NCI-H1048 (cell line): ENCODE measurements around the gene EDARADD.

ENCODE experiments used
- DNase-seq: peaks from one replicate; lab custom pipeline; 2025; lab: John Stamatoyannopoulos, UW

The EDARADD gene

DNA sequence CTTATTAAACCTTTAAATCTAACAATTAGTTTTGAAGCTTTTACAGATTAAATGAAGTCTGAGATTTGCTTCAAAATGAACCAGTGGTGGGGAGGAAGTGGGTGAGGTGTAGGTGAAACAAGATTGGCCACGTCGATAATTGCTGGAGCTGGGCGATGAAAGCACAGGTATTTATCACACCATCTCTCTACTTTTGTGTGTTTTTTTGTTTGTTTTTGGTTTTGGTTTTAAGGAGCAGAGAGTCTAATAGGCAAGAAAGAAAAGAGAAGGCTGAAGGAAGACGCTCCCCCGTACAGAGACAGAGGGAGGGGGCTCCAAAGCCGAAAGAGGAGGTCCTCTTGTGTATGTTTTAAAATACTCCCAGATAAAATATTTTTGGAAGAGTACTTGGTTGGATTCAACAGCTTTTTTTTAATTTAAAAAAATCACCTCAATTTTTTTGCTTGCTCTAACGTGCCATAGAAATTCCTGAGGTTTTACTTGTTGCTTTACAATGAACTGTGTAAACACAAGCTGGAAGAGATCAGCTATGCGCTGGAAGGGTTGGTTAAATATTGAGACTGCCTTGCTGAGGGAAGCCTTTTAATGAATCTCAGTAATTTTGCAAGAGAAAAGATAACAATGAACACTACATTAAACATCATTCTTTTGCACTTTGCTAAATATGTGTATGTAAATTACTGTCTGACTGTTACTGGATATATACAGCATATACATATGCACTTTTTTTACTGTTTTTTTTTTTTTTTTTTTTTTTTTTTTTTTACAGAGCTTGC lies 123.0 kb downstream of the EDARADD start:
- DNase-seq: no peak

GRCh38 chr1:236518322-236518721 lies 124.2 kb downstream of the EDARADD start:
- DNase-seq: no peak

DNA sequence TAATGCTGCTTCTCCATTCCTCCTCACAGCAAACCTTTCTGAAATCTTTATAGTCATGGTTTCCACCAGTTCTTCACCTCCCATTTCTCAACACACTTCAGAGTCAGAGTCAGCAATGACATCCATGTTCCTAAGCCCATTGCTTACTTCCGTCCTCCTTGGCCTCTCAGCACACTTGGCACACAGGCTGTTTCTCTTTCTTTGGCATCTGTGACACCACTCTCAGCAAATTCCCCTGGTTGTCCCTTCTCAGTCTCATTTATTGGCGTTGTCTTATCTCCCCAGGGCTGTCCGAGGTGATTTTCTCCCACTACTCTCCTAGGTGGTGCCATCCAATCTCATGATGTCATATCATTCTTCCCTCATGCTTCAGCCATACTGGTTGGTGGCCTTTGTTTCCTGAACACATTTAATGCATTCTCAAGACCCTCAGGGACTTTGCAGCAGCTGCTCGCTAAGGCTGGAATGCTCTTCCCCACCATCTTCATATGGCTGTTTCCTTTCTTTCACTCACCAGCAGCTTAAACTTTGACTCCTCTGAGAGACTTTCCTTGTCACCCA lies 126.4 kb downstream of the EDARADD start:
- DNase-seq: no peak

GRCh38 chr1:236522937-236523703 lies 129.0 kb downstream of the EDARADD start:
- no peak for DNase-seq

GRCh38 chr1:236523704-236524141 lies 129.6 kb downstream of the EDARADD start, which contains the start of gene LGALS8:
TSS of gene LGALS8 (plus strand) at chr1:236523982. CDS start at chr1:236526071, 2,089 bp downstream.
- peak; percentile 74 for DNase-seq

- DNase-seq: peak; percentile 79
These were observed 130.2 kb downstream of the EDARADD start for GRCh38 chr1:236524142-236524894.

- DNase-seq: no peak
These were observed 130.8 kb downstream of the EDARADD start for GRCh38 chr1:236524895-236525184.

- DNase-seq: no peak
These were observed 132.0 kb downstream of the EDARADD start for GRCh38 chr1:236526079-236526478.

DNA sequence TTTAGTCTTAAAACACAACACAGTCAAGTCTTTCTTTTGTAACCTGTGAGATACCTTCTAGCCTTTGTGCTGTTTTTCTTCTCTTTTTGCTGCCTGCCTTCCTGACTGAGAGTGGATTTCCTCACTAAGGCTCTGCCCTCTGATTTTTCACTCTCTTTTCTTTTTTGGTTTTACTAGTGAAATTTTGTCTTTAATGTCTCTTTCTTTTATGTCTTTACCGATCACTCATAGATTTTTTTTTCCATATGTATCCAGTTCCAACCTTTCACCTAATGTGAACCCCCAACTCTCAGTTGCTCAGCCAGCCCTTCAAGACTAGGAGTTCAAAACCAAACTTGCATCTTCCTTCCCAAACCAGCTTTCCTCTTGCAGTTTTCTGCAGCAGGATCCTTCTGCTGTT lies 136.2 kb downstream of the EDARADD start:
- DNase-seq: no peak

DNA sequence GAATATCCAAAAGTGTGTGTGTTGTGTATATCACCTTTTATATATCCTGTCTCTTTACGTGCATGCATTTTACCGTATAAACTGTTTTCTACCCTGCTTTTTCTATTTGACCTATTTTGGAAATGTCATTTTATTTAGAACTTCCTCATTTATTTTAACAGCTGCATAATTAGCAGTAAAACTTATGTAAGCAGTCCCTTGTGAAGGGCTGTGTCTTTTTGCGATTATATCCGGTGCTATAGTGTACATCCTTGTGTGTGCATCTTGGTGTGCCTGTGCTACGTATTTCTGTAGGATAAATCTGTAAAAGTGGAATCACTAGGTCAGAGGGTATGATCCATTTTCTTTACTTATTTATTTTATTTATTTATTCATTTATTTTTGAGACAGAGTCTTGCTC lies 136.9 kb downstream of the EDARADD start:
- no peak for DNase-seq

DNA sequence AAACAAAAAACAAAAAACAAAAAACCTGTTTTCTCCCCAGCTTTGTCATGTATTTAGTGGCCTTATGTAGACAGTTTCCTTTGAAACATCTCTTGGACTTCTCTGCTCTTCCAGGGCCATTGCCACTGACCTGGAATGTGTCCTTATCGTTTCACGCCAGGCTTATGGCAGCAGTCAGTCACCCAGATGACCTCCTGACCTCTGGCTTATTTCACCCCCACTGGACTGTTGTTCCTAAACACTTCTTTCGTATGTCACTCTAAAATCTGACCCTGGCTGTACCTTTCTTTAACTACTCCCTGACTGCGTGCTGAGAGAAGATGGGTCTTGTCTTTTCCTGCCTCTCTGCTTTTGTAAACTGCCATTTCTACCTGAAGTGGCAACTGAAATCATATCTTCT lies 138.8 kb downstream of the EDARADD start:
- DNase-seq: no peak

GRCh38 chr1:236534151-236534651 lies 140.1 kb downstream of the EDARADD start:
- no peak for DNase-seq
